ENCODE measurements around the gene G6PD. TPM values are rescaled to one million over a fixed set of nuclear protein-coding genes. Genes with fewer than 3 reads are reported as not detected.

Gene G6PD
- total and polyA plus RNA-seq, 2 of the 8 experiments (the other 6 are each of a cell fraction or from before 2014, with no cell fraction given) = 47.3 to 55.1 TPM

DNA sequence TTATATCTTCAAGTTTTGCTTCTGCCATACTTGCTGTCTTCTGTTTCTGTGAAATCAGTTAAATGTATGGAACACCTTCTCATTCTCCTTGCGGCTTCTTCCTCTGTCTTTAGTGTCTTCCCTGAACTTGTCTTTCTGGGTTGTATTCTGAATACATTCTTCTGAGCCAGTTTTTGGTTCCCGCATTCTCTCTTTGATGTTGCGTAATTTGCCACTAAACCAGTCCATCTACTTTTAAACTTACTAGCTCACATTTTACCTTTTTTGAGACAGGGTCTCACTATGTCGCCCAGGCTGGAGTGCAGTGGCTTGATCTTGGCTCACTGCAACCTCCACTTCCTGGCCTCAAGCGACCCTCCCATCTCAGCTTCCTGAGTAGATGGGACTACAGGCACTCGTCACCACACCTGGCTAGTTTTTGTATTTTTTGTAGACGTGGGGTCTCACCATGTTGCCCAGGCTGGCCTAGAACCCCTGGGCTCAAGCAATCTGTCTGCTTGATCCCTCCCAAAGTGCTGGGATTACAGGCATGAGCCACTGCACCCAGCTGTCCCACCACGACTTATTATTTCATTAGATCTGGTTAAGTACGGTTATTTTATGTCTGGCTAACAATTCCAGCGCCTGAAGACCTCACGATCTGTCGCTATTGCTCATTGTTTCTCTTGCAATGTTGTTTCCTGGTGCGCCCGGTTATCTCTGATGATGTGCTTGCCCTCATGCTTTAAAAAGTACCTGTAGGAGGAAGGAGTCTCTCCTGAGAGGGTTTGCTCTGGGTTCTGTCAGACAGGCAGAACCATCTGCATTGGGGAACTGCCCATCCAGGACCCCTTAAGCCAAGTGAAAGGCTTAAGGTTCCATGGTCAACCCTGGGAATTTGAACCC lies 20.8 kb downstream of the G6PD start:
- H2AK5ac ChIP-seq (ENCODE audit: low read depth, low read length) = no peak overlapping the region
- H4K20me1 ChIP-seq (replicated peaks in 1 of 2; ENCODE audit: control insufficient read depth in 1 of 2, insufficient read depth in 2 of 2, low read length in 2 of 2) = no peaks in the 10 kb centered on the region
- FAIRE-seq = no peak
- TF ChIP-seq SAP30 (IDR thresholded peaks at IDR 0.05; ENCODE audit: insufficient read depth, insufficient replicate concordance, low read length) (no peak), TAF1 (IDR thresholded peaks at IDR 0.05; ENCODE audit: low read depth, low read length) (no peak), CBX8 (IDR thresholded peaks at IDR 0.05; ENCODE audit: borderline replicate concordance, low read depth, low read length) (no peak), NRF1 (IDR thresholded peaks at IDR 0.05; ENCODE audit: low read depth, low read length) (no peak), EZH2 (IDR thresholded peaks at IDR 0.05; ENCODE audit: low read depth, low read length, severe bottlenecking) (no peak), POU5F1 (IDR thresholded peaks at IDR 0.05; ENCODE audit: low read depth, low read length) (no peak), ZNF274 (IDR thresholded peaks at IDR 0.05; ENCODE audit: borderline replicate concordance, extremely low read depth, low read length) (no peak), PHF8 (conservative IDR thresholded peaks at IDR 0.05; ENCODE audit: low read depth, low read length) (no peak), JUN (IDR thresholded peaks at IDR 0.05; ENCODE audit: low read depth, low read length) (no peak), TEAD4 (IDR thresholded peaks at IDR 0.05; ENCODE audit: low read depth, low read length) (no peak), CTBP2 (IDR thresholded peaks at IDR 0.05; ENCODE audit: borderline replicate concordance, insufficient read depth, insufficient read length, low read length) (no peak)

More for the DNA sequence above, 20.8 kb downstream of the G6PD start:
- Histone ChIP-seq H3K36me3 (ENCODE audit: control insufficient read depth in 2 of 4, insufficient read depth in 4 of 4, low read length in 3 of 4) (no peaks in the 10 kb centered on the region), H3K23ac (ENCODE audit: insufficient read length) (no peak overlapping the region), H3K9ac (replicated peaks in 1 of 4; ENCODE audit: extremely low read depth in 1 of 4, low read depth in 3 of 4, low read length in 3 of 4) (no peak overlapping the region), H2BK12ac (ENCODE audit: low read depth, low read length) (no peak overlapping the region), H3K27me3 (replicated peaks in 1 of 4; ENCODE audit: control insufficient read depth in 3 of 4, extremely low read depth in 1 of 4, insufficient read depth in 3 of 4, low read length in 3 of 4) (peaks cover 0 to 11% (median 2%) of the 10 kb centered on the region in 4 experiments; a peak in 4 of 7 replicates), H3K4me3 (ENCODE audit: extremely low read depth in 1 of 4, insufficient read depth in 2 of 4, low read depth in 3 of 4, low read length in 4 of 4) (no peak overlapping the region), H4K8ac (ENCODE audit: extremely low read depth, insufficient read depth, low read length) (no peak overlapping the region), H2BK120ac (replicated peaks; ENCODE audit: low read depth, low read length) (no peak overlapping the region), H4K5ac (ENCODE audit: insufficient read length, low read depth, low read length) (no peak overlapping the region), H3K4me1 (replicated peaks in 1 of 4; ENCODE audit: control insufficient read depth in 3 of 4, insufficient read depth in 4 of 4, low read length in 3 of 4) (0 out of 7 replicates have a peak, but pooled peaks cover 0 to 3% (median 0%) of the 10 kb centered on the region in 4 experiments), H3K56ac (replicated peaks; ENCODE audit: insufficient read length, low read depth, low read length) (no peak overlapping the region), H3K79me2 (ENCODE audit: control insufficient read depth in 1 of 2, insufficient read depth in 2 of 2, low read length in 2 of 2) (no peaks in the 10 kb centered on the region), H3K4ac (replicated peaks; ENCODE audit: insufficient read length, low read depth, low read length) (no peak overlapping the region), H3K18ac (ENCODE audit: extremely low read depth, low read length) (no peak overlapping the region), H4K91ac (replicated peaks; ENCODE audit: insufficient read length, low read length) (no peak overlapping the region), H2AFZ (ENCODE audit: low read length) (no peak overlapping the region), H2BK20ac (ENCODE audit: low read length) (no peak overlapping the region), H3K4me2 (ENCODE audit: insufficient read depth in 1 of 2, low read depth in 2 of 2, low read length in 2 of 2) (no peak overlapping the region), H2BK15ac (ENCODE audit: low read length) (no peak overlapping the region), H3K14ac (ENCODE audit: insufficient read length) (no peak overlapping the region), H3K23me2 (ENCODE audit: low read depth, low read length) (peaks cover 2% of the 10 kb centered on the region; the same call in 1 of the 2 replicates), H2BK5ac (ENCODE audit: low read depth, low read length) (no peak overlapping the region), H3K79me1 (ENCODE audit: low read depth, low read length) (no peaks in the 10 kb centered on the region), H3K27ac (ENCODE audit: low read depth, low read length) (no peak overlapping the region), H3K9me3 (ENCODE audit: insufficient read depth in 2 of 2, low read depth in 1 of 2, low read length in 1 of 2) (no peaks in the 10 kb centered on the region)
- whole genome bisulfite sequencing, 2 experiments (ENCODE audit: extremely low coverage in 1 of 2, insufficient coverage in 1 of 2, insufficient read length in 1 of 2, insufficient replicate concordance in 2 of 2, low coverage in 1 of 2, low lambda C conversion rate in 2 of 2, missing lambda C conversion rate in 1 of 2) = 92% methylated on average over 13 of the region's 14 CpGs; no CpG with 5 or more reads in 1 of the 2 experiments
- CTCF ChIA-PET (ENCODE audit: partially characterized antibody) = interaction anchor here (0.8 to 1.8 kb wide), 7 partner anchors 9 to 153 kb away, joined by 3 to 7 read pairs (median 3); no protein-coding TSS in a partner anchor
- no peak for DNase-seq (ENCODE audit: low read depth in 1 of 2, low spot score in 2 of 2)
- POLR2A ChIA-PET (ENCODE audit: partially characterized antibody) = interaction anchor here (0.9 to 1.0 kb wide), 2 partner anchors 9 to 11 kb away, joined by 4 read pairs; no protein-coding TSS in a partner anchor

Measured in H1 (cell line).